ENCODE data around the gene PBX3. TPM values are rescaled to one million over a fixed set of nuclear protein-coding genes. Genes with fewer than 3 reads are reported as not detected.

Gene PBX3
- total RNA-seq, 1 experiment from 2014 or later = 44.9 TPM

- DNase-seq (ENCODE audit: low spot score) = no peak
- in situ Hi-C loops (cut with HindIII; ENCODE audit: low sequenced_read_pairs) = no loop called here
These were observed 235.7 kb downstream of the PBX3 start for GRCh38 chr9:125982798-125983406.

GRCh38 chr9:125983681-125984080, 236.5 kb downstream of the PBX3 start:
- DNase-seq (ENCODE audit: low spot score) = no peak
- in situ Hi-C loops (cut with HindIII; ENCODE audit: low sequenced_read_pairs) = no loop called here

- no peak for DNase-seq (ENCODE audit: low spot score)
These were observed 237.3 kb downstream of the PBX3 start for GRCh38 chr9:125984461-125984860.

GRCh38 chr9:125985142-125985997, 238.2 kb downstream of the PBX3 start:
- no peak for DNase-seq (ENCODE audit: low spot score)
- in situ Hi-C loops (cut with HindIII; ENCODE audit: low sequenced_read_pairs) = no loop called here

More at GRCh38 chr9:125984461-125984860, 237.3 kb downstream of the PBX3 start:
- in situ Hi-C loops (cut with HindIII; ENCODE audit: low sequenced_read_pairs) = no loop called here

- DNase-seq (ENCODE audit: low spot score) = no peak
- in situ Hi-C loops (cut with HindIII; ENCODE audit: low sequenced_read_pairs) = no loop called here
These were observed 239.0 kb downstream of the PBX3 start for GRCh38 chr9:125985998-125986655.

GRCh38 chr9:125986966-125987365, 239.8 kb downstream of the PBX3 start:
- in situ Hi-C loops (cut with HindIII; ENCODE audit: low sequenced_read_pairs) = no loop called here
- no peak for DNase-seq (ENCODE audit: low spot score)

- no peak for DNase-seq (ENCODE audit: low spot score)
- in situ Hi-C loops (cut with HindIII; ENCODE audit: low sequenced_read_pairs) = no loop called here
These were observed 240.2 kb downstream of the PBX3 start for GRCh38 chr9:125987420-125987819.

GRCh38 chr9:125988479-125989050, 241.4 kb downstream of the PBX3 start:
- in situ Hi-C loops (cut with HindIII; ENCODE audit: low sequenced_read_pairs) = no loop called here
- no peak for DNase-seq (ENCODE audit: low spot score)

GRCh38 chr9:125989090-125989501, 241.9 kb downstream of the PBX3 start:
- no peak for DNase-seq (ENCODE audit: low spot score)
- in situ Hi-C loops (cut with HindIII; ENCODE audit: low sequenced_read_pairs) = no loop called here

- in situ Hi-C loops (cut with HindIII; ENCODE audit: low sequenced_read_pairs) = no loop called here
- DNase-seq (ENCODE audit: low spot score) = no peak
These were observed 242.5 kb downstream of the PBX3 start for GRCh38 chr9:125989524-125990180.

- in situ Hi-C loops (cut with HindIII; ENCODE audit: low sequenced_read_pairs) = no loop called here
- DNase-seq (ENCODE audit: low spot score) = no peak
These were observed 243.1 kb downstream of the PBX3 start for GRCh38 chr9:125990186-125990792.

- no peak for DNase-seq (ENCODE audit: low spot score)
- in situ Hi-C loops (cut with HindIII; ENCODE audit: low sequenced_read_pairs) = no loop called here
These were observed 243.6 kb downstream of the PBX3 start for GRCh38 chr9:125990793-125991220.

- in situ Hi-C loops (cut with HindIII; ENCODE audit: low sequenced_read_pairs) = no loop called here
- DNase-seq (ENCODE audit: low spot score) = no peak
These were observed 244.8 kb downstream of the PBX3 start for GRCh38 chr9:125991886-125992529.

- DNase-seq (ENCODE audit: low spot score) = no peak
- in situ Hi-C loops (cut with HindIII; ENCODE audit: low sequenced_read_pairs) = no loop called here
These were observed 245.4 kb downstream of the PBX3 start for GRCh38 chr9:125992557-125992956.

GRCh38 chr9:125993466-125993865, 246.3 kb downstream of the PBX3 start:
- DNase-seq (ENCODE audit: low spot score) = no peak
- in situ Hi-C loops (cut with HindIII; ENCODE audit: low sequenced_read_pairs) = no loop called here

GRCh38 chr9:125994066-125994943, 247.1 kb downstream of the PBX3 start:
- in situ Hi-C loops (cut with HindIII; ENCODE audit: low sequenced_read_pairs) = no loop called here
- no peak for DNase-seq (ENCODE audit: low spot score)

GRCh38 chr9:125995006-125995405, 247.8 kb downstream of the PBX3 start:
- in situ Hi-C loops (cut with HindIII; ENCODE audit: low sequenced_read_pairs) = no loop called here
- DNase-seq (ENCODE audit: low spot score) = no peak

GRCh38 chr9:125995706-125996105, 248.5 kb downstream of the PBX3 start:
- in situ Hi-C loops (cut with HindIII; ENCODE audit: low sequenced_read_pairs) = no loop called here
- DNase-seq (ENCODE audit: low spot score) = no peak
